Endothelial cell of umbilical vein (primary cell): ENCODE results near the gene POU3F3. TPM values are rescaled to one million over a fixed set of nuclear protein-coding genes. Genes with fewer than 3 reads are reported as not detected.

Experiments
- BruUV-seq: library from RNA; stranded (reverse); fragments of 400-500 nt; replicated peaks from 2 replicates; lab custom pipeline; 2021; lab: Mats Ljungman, UMichigan
- CTCF ChIA-PET: fragments of 300-600, 350-600 bp; sonication (Branson Sonifier 250); formaldehyde crosslinking; loops from one replicate; lab custom pipeline; 2021; ENCODE audit warnings: antibody characterized with exemption, inconsistent platforms; lab: Charles Lee
- POLR2A ChIA-PET: fragments of 300-600, 350-600 bp; sonication (Branson Sonifier 250); formaldehyde crosslinking; loops from one replicate; lab custom pipeline; 2021; ENCODE audit warnings: antibody characterized with exemption, inconsistent platforms; lab: Charles Lee
- DNase-seq: peaks from one replicate; pipeline ENCODE4 v3.0.0-alpha.2; 2011; ENCODE audit warnings: low read depth, low spot score
- FAIRE-seq: peaks from 2 replicates; lab custom pipeline; 2011; peaks lifted over from hg19 to GRCh38; lab: Jason Lieb, UNC
- H2AFZ ChIP-seq: 2 replicates; pipeline ENCODE4 v1.6.0; 2012; ENCODE audit warnings: low read depth, low read length, control low read depth, inconsistent platforms
- H3K27ac ChIP-seq: 2 replicates; pipeline ENCODE4 v1.5.1; 2011; ENCODE audit warnings: low read depth, mild to moderate bottlenecking, control low read depth, low read length, moderate library complexity; ENCODE audit not compliant: insufficient read depth
- H3K27me3 ChIP-seq, 2 experiments: 2 replicates each; pipeline versions ENCODE4 v1.6.0 to v1.6.1; 2011; ENCODE audit warnings: low read length in 2 of 2, mixed read lengths in 1 of 2; ENCODE audit not compliant: control insufficient read depth in 2 of 2, insufficient read depth in 2 of 2
- H3K36me3 ChIP-seq, 2 experiments: 2 replicates in 1 of 2; 3 replicates in 1 of 2; pipeline ENCODE4 v1.5.1; 2011; ENCODE audit warnings: low read length in 2 of 2, mild to moderate bottlenecking in 1 of 2, moderate library complexity in 1 of 2; ENCODE audit not compliant: control insufficient read depth in 2 of 2, insufficient read depth in 2 of 2; ENCODE audit errors: extremely low read depth in 1 of 2
- H3K4me1 ChIP-seq: 3 replicates; pipeline ENCODE4 v1.5.1; 2011; ENCODE audit warnings: mild to moderate bottlenecking, low read length; ENCODE audit not compliant: control insufficient read depth, insufficient read depth; ENCODE audit errors: extremely low read depth
- H3K4me2 ChIP-seq: 2 replicates; pipeline ENCODE4 v1.6.1; 2011; ENCODE audit warnings: low read length, control low read depth, mixed read lengths; ENCODE audit not compliant: insufficient read depth
- H3K4me3 ChIP-seq, 3 experiments: fragments of 200-600 bp in 1 of 3; sonication (generic), shearing (Covaris generic) in 1 of 3; replicated peaks in 1 of 3; 2 replicates each; pipeline ENCODE4 v1.5.1; 2011 to 2016; ENCODE audit warnings: control low read depth in 3 of 3, low read length in 3 of 3, mild to moderate bottlenecking in 2 of 3, inconsistent platforms in 1 of 3, low read depth in 1 of 3, moderate library complexity in 1 of 3; ENCODE audit not compliant: insufficient read depth in 1 of 3
- H3K79me2 ChIP-seq: 2 replicates; pipeline ENCODE4 v1.6.0; 2012; ENCODE audit warnings: low read length, inconsistent platforms; ENCODE audit not compliant: control insufficient read depth, insufficient read depth
- H3K9ac ChIP-seq: replicated peaks from 2 replicates; pipeline ENCODE3; 2011; ENCODE audit warnings: low read length, control low read depth; ENCODE audit not compliant: insufficient read depth; ENCODE audit errors: extremely low read depth
- H3K9me1 ChIP-seq: replicated peaks from 3 replicates; pipeline ENCODE4 v1.6.0; 2011; ENCODE audit warnings: mild to moderate bottlenecking, low read length; ENCODE audit not compliant: control insufficient read depth, insufficient read depth; ENCODE audit errors: extremely low read depth
- H3K9me3 ChIP-seq: replicated peaks from 2 replicates; pipeline ENCODE4 v1.5.1; 2012; ENCODE audit warnings: low read length, inconsistent platforms; ENCODE audit not compliant: control insufficient read depth, insufficient read depth
- H4K20me1 ChIP-seq: replicated peaks from 2 replicates; pipeline ENCODE3; 2011; ENCODE audit warnings: mild to moderate bottlenecking, low read length; ENCODE audit not compliant: control insufficient read depth, insufficient read depth; ENCODE audit errors: extremely low read depth
- EZH2 ChIP-seq: IDR thresholded peaks from 2 replicates; pipeline ENCODE4 v1.6.1; 2012; ENCODE audit warnings: borderline replicate concordance, low read depth, mild to moderate bottlenecking, moderate library complexity, low read length, inconsistent platforms; ENCODE audit not compliant: severe bottlenecking
- FOS ChIP-seq: IDR thresholded peaks from 2 replicates; pipeline ENCODE4 v1.6.1; 2011; ENCODE audit warnings: mild to moderate bottlenecking, low read length, moderate library complexity, borderline replicate concordance; ENCODE audit not compliant: insufficient read depth
- GATA2 ChIP-seq: IDR thresholded peaks from 2 replicates; pipeline ENCODE4 v1.7.0; 2011; ENCODE audit warnings: low read depth, mild to moderate bottlenecking, moderate library complexity, mixed read lengths, low read length; ENCODE audit not compliant: insufficient read length, insufficient read depth
- JUN ChIP-seq: IDR thresholded peaks from 2 replicates; pipeline ENCODE4 v1.6.1; 2011; ENCODE audit warnings: borderline replicate concordance, low read depth; ENCODE audit not compliant: insufficient read length, insufficient read depth
- MYC ChIP-seq: IDR thresholded peaks from one replicate; pipeline ENCODE4 v1.6.1; 2011; ENCODE audit warnings: mild to moderate bottlenecking, low read depth, low read length
- POLR2A ChIP-seq: IDR thresholded peaks from 2 replicates; pipeline ENCODE4 v1.6.1; 2012; ENCODE audit warnings: low read depth, mild to moderate bottlenecking, control low read depth, low read length
- POLR2AphosphoS5 ChIP-seq: IDR thresholded peaks from 2 replicates; pipeline ENCODE4 v1.6.1; 2012; ENCODE audit warnings: low read depth, mild to moderate bottlenecking, control low read depth, low read length, moderate library complexity; ENCODE audit not compliant: insufficient read depth
- dilution Hi-C: fragments of 300-500 bp; cut with MboI; formaldehyde crosslinking; loops from one replicate; pipeline ENCODE4 v1.15.0; 2019; ENCODE audit warnings: low sequenced_read_pairs; ENCODE audit not compliant: extremely low pct_ligation_motif_present
- intact Hi-C: fragments of 100-400 bp; cut with micrococcal nuclease; formaldehyde crosslinking; loops from one replicate; pipeline ENCODE4 v1.10.0; 2022
- polyA plus RNA-seq, 4 experiments: library from polyadenylated mRNA; depleted of rRNA in 3 of 4; stranded (reverse) in 3 of 4; unstranded in 1 of 4; fragments of >200 nt; gene quantifications; 2 replicates each; pipeline versions ENCODE4 v1.2.1 to v1.2.3, GENCODE V29; 2011 to 2012; ENCODE audit warnings: missing spikeins in 1 of 4
- total RNA-seq: library from RNA; stranded (reverse); gene quantifications from 2 replicates; pipeline ENCODE4 v1.2.3, GENCODE V29; 2021
- TF ChIP-seq, protein P1 (sequence below): IDR thresholded peaks from 2 replicates; pipeline ENCODE4 v1.6.1; 2011; ENCODE audit not compliant: insufficient read depth, insufficient read length
- TF ChIP-seq, protein P2 (sequence below), 2 donors: IDR thresholded peaks; 1 replicate in 1 of 2; 2 replicates in 1 of 2; pipeline ENCODE4 v1.5.1; 2011; ENCODE audit warnings: low read length in 2 of 2, mild to moderate bottlenecking in 2 of 2, moderate library complexity in 2 of 2, control low read depth in 1 of 2, inconsistent platforms in 1 of 2, low read depth in 1 of 2; ENCODE audit not compliant: insufficient read depth in 1 of 2; ENCODE audit errors: extremely low read depth in 1 of 2

The POU3F3 gene
- total and polyA plus RNA-seq, 2 donors (not counting 3 experiments of a cell fraction or from before 2014, with no cell fraction given), result not detected

- ChIA-PET POLR2A (no interaction called here), CTCF (interaction anchor here (0.9 to 3.4 kb wide), 11 partner anchors 9 to 1689 kb away, joined by 3 to 67 read pairs (median 8); partner anchors contain the start of gene MRPS9)
- dilution Hi-C loops (no loop called here), intact Hi-C loops (no loop called here)
- FAIRE-seq, result no peak
- Histone ChIP-seq H3K4me3 (no peak overlapping the region), H3K9ac (no peak overlapping the region), H3K27ac (no peak overlapping the region), H3K9me1 (no peaks in the 10 kb centered on the region), H3K27me3 (peaks cover 76 to 88% of the 10 kb centered on the region in 2 experiments), H3K4me1 (no peaks in the 10 kb centered on the region), H3K36me3 (no peaks in the 10 kb centered on the region), H3K79me2 (no peaks in the 10 kb centered on the region), H3K4me2 (no peak overlapping the region), H3K9me3 (no peaks in the 10 kb centered on the region), H2AFZ (no peak overlapping the region), H4K20me1 (no peaks in the 10 kb centered on the region)
- DNase-seq, result no peak
- TF ChIP-seq, protein P1, sequence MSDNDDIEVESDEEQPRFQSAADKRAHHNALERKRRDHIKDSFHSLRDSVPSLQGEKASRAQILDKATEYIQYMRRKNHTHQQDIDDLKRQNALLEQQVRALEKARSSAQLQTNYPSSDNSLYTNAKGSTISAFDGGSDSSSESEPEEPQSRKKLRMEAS, result no peak
- TF ChIP-seq GATA2 (no peak), POLR2AphosphoS5 (no peak), FOS (no peak), EZH2 (no peak), POLR2A (no peak), JUN (no peak), MYC (no peak)
- TF ChIP-seq, protein P2, sequence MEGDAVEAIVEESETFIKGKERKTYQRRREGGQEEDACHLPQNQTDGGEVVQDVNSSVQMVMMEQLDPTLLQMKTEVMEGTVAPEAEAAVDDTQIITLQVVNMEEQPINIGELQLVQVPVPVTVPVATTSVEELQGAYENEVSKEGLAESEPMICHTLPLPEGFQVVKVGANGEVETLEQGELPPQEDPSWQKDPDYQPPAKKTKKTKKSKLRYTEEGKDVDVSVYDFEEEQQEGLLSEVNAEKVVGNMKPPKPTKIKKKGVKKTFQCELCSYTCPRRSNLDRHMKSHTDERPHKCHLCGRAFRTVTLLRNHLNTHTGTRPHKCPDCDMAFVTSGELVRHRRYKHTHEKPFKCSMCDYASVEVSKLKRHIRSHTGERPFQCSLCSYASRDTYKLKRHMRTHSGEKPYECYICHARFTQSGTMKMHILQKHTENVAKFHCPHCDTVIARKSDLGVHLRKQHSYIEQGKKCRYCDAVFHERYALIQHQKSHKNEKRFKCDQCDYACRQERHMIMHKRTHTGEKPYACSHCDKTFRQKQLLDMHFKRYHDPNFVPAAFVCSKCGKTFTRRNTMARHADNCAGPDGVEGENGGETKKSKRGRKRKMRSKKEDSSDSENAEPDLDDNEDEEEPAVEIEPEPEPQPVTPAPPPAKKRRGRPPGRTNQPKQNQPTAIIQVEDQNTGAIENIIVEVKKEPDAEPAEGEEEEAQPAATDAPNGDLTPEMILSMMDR (IDR thresholded peaks at IDR 0.05; ENCODE audit: extremely low read depth in 1 of 2, insufficient read depth in 1 of 2, low read depth in 1 of 2, low read length in 2 of 2), result no peak
- no TSS peak for BruUV-seq
These were observed 3.3 kb upstream of the POU3F3 start for GRCh38 chr2:104850361-104851290.
